Hepatocyte (in vitro differentiated cells): ENCODE results near the gene ALPK1.

Experiments used
- CTCF ChIP-seq: fragments of 200-600 bp; sonication (generic); IDR thresholded peaks from 2 replicates; pipeline ENCODE4 v1.5.1; 2016; ENCODE audit warnings: antibody characterized with exemption, mild to moderate bottlenecking; ENCODE audit not compliant: poor library complexity
- EZH2 ChIP-seq: fragments of 200-600 bp; sonication (generic); IDR thresholded peaks from 2 replicates; pipeline ENCODE4 v1.6.1; 2016; ENCODE audit warnings: antibody characterized with exemption, mild to moderate bottlenecking, borderline replicate concordance
- EZH2phosphoT487 ChIP-seq: fragments of 200-600 bp; sonication (generic); IDR thresholded peaks from one replicate; pipeline ENCODE4 v1.6.1; 2018; ENCODE audit warnings: antibody characterized with exemption, mild to moderate bottlenecking, low read depth, moderate library complexity; ENCODE audit not compliant: unreplicated experiment, severe bottlenecking

- TF ChIP-seq CTCF: no peak
- no peak for TF ChIP-seq EZH2
- no peak for TF ChIP-seq EZH2phosphoT487
These were observed 8.7 kb upstream of the ALPK1 start for GRCh38 chr4:112288455-112288854.
